ENCODE data around the gene NMNAT2. TPM values are rescaled to one million over a fixed set of nuclear protein-coding genes. Genes with fewer than 3 reads are reported as not detected.

The NMNAT2 gene
- total and polyA plus RNA-seq, 2 donors, result 0.23 to 0.28 TPM

DNA sequence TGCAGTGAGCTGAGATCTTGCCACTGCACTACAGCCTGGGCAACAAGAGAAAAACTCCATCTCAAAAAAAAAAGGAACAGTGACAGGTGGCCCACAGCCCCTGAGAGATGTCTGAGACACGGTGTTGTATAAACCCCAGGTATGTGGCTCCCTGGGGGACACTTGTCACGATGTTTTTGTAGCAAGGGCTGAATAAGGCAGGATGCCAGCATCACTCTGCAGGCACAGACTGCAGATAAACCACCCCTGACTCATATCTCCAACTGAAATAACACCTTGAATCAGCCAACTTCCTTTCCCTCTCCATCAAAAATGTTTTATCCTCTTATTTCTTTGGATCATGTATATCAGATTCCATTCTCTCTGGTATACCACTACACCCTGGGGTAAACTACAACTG lies 52.5 kb downstream of the NMNAT2 start:
- WGBS, result 68% methylated on average over 2 of the region's 2 CpGs

DNA sequence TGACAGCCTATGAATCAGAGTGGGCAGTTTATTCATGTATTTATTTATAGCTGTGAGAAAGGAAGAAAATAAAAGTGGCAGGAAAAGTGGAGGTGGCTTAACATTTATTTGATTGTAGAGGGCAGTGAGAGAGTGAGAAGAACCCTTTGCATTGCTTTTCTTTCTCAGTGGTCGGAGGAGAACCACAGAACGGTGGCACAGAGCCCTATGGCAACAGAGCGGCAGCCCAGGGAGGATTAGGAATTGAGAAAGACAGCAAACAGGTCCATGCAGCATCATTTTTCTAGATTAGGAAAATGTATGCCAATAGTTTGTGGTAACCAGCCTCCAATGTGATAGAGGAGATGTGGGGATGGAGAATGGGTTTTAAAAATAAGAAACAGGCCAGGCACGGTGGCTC lies 53.1 kb downstream of the NMNAT2 start:
- no peak for DNase-seq (ENCODE audit: low read depth in 6 of 9, low spot score in 9 of 9)
- 94% methylated on average over 4 of the region's 4 CpGs for WGBS
- Histone ChIP-seq H3K27me3 (ENCODE audit: control insufficient read depth in 2 of 2, insufficient read depth in 1 of 2, low read length in 1 of 2) (no peaks in the 10 kb centered on the region), H3K36me3 (ENCODE audit: control insufficient read depth in 2 of 2, insufficient read depth in 2 of 2, low read length in 1 of 2) (no peaks in the 10 kb centered on the region), H3K9me3 (ENCODE audit: control insufficient read depth in 2 of 2, insufficient read depth in 1 of 2, low read length in 1 of 2) (no peaks in the 10 kb centered on the region), H3K4me1 (ENCODE audit: control insufficient read depth in 2 of 2, insufficient read depth in 2 of 2, low read length in 2 of 2) (no peaks in the 10 kb centered on the region), H3K27ac (ENCODE audit: low read depth in 1 of 2, low read length in 1 of 2) (no peak overlapping the region), H3K4me3 (ENCODE audit: low read length in 2 of 2) (no peak overlapping the region)

More for the DNA sequence above, 52.5 kb downstream of the NMNAT2 start:
- DNase-seq (ENCODE audit: low read depth in 6 of 9, low spot score in 9 of 9), result no peak
- no peaks in the 10 kb centered on the region for H3K9me3 ChIP-seq (ENCODE audit: control insufficient read depth in 2 of 2, insufficient read depth in 1 of 2, low read length in 1 of 2)
- no peaks in the 10 kb centered on the region for H3K27me3 ChIP-seq (ENCODE audit: control insufficient read depth in 2 of 2, insufficient read depth in 1 of 2, low read length in 1 of 2)
- no peak overlapping the region for H3K27ac ChIP-seq (ENCODE audit: low read depth in 1 of 2, low read length in 1 of 2)
- H3K4me3 ChIP-seq (ENCODE audit: low read length in 2 of 2), result no peak overlapping the region
- no peaks in the 10 kb centered on the region for H3K36me3 ChIP-seq (ENCODE audit: control insufficient read depth in 2 of 2, insufficient read depth in 2 of 2, low read length in 1 of 2)
- H3K4me1 ChIP-seq (ENCODE audit: control insufficient read depth in 2 of 2, insufficient read depth in 2 of 2, low read length in 2 of 2), result no peaks in the 10 kb centered on the region

GRCh38 chr1:183363972-183364371 lies 54.2 kb downstream of the NMNAT2 start:
- no peaks in the 10 kb centered on the region for H3K27me3 ChIP-seq (ENCODE audit: control insufficient read depth in 2 of 2, insufficient read depth in 1 of 2, low read length in 1 of 2)
- H3K4me1 ChIP-seq (ENCODE audit: control insufficient read depth in 2 of 2, insufficient read depth in 2 of 2, low read length in 2 of 2), result no peaks in the 10 kb centered on the region
- no peaks in the 10 kb centered on the region for H3K9me3 ChIP-seq (ENCODE audit: control insufficient read depth in 2 of 2, insufficient read depth in 1 of 2, low read length in 1 of 2)
- H3K4me3 ChIP-seq (ENCODE audit: low read length in 2 of 2), result no peak overlapping the region
- 96% methylated on average over 3 of the region's 3 CpGs for WGBS
- no peak overlapping the region for H3K27ac ChIP-seq (ENCODE audit: low read depth in 1 of 2, low read length in 1 of 2)
- H3K36me3 ChIP-seq (ENCODE audit: control insufficient read depth in 2 of 2, insufficient read depth in 2 of 2, low read length in 1 of 2), result no peaks in the 10 kb centered on the region
- DNase-seq (ENCODE audit: low read depth in 6 of 9, low spot score in 9 of 9), result no peak

GRCh38 chr1:183361081-183361480 lies 57.1 kb downstream of the NMNAT2 start:
- Histone ChIP-seq H3K27ac (ENCODE audit: low read depth in 1 of 2, low read length in 1 of 2) (no peak overlapping the region), H3K36me3 (ENCODE audit: control insufficient read depth in 2 of 2, insufficient read depth in 2 of 2, low read length in 1 of 2) (no peaks in the 10 kb centered on the region), H3K4me1 (ENCODE audit: control insufficient read depth in 2 of 2, insufficient read depth in 2 of 2, low read length in 2 of 2) (no peaks in the 10 kb centered on the region), H3K4me3 (ENCODE audit: low read length in 2 of 2) (no peak overlapping the region), H3K9me3 (ENCODE audit: control insufficient read depth in 2 of 2, insufficient read depth in 1 of 2, low read length in 1 of 2) (no peaks in the 10 kb centered on the region), H3K27me3 (ENCODE audit: control insufficient read depth in 2 of 2, insufficient read depth in 1 of 2, low read length in 1 of 2) (no peaks in the 10 kb centered on the region)
- no peak for DNase-seq (ENCODE audit: low read depth in 6 of 9, low spot score in 9 of 9)
- 85% methylated on average over 4 of the region's 4 CpGs for WGBS

GRCh38 chr1:183360473-183360872 lies 57.7 kb downstream of the NMNAT2 start:
- Histone ChIP-seq H3K9me3 (ENCODE audit: control insufficient read depth in 2 of 2, insufficient read depth in 1 of 2, low read length in 1 of 2) (no peaks in the 10 kb centered on the region), H3K4me3 (ENCODE audit: low read length in 2 of 2) (no peak overlapping the region), H3K27me3 (ENCODE audit: control insufficient read depth in 2 of 2, insufficient read depth in 1 of 2, low read length in 1 of 2) (no peaks in the 10 kb centered on the region), H3K36me3 (ENCODE audit: control insufficient read depth in 2 of 2, insufficient read depth in 2 of 2, low read length in 1 of 2) (no peaks in the 10 kb centered on the region), H3K27ac (ENCODE audit: low read depth in 1 of 2, low read length in 1 of 2) (no peak overlapping the region), H3K4me1 (ENCODE audit: control insufficient read depth in 2 of 2, insufficient read depth in 2 of 2, low read length in 2 of 2) (no peaks in the 10 kb centered on the region)
- peak in 1 of 9 donors; percentile 5 for DNase-seq (ENCODE audit: low read depth in 6 of 9, low spot score in 9 of 9)
- 80% methylated on average over 5 of the region's 5 CpGs for WGBS

DNA sequence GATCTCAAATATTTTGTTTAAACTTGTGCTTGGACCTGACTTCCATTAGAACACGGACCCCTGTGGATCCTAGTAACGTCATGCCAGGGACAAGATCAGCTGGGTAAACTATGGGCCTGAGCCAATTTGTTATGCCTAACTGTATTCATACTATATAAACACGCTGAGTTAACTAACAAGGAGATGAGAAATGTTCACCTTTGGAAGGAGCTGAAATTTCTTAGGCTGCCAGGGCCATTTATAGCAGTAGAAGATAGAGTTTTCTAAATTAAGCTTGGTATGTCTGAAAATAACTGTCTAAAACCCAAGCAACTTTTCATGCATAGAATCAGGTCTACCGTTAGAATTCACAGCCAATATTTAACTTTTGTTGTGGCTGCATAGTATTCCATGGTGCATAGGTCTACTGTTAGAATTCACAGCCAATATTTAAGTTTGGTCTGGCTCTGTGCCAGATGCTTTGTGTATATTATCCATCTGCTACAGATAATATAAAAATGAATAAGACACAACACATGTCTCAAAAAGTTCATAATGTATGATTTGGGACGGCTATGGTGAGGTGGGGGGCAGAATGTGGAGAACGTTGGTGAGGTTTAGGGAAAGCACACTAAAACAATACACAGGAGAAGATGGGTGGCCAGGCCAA lies 61.5 kb downstream of the NMNAT2 start:
- H3K4me3 ChIP-seq (ENCODE audit: low read length in 2 of 2), result no peak overlapping the region
- H3K9me3 ChIP-seq (ENCODE audit: control insufficient read depth in 2 of 2, insufficient read depth in 1 of 2, low read length in 1 of 2), result no peaks in the 10 kb centered on the region
- no peaks in the 10 kb centered on the region for H3K27me3 ChIP-seq (ENCODE audit: control insufficient read depth in 2 of 2, insufficient read depth in 1 of 2, low read length in 1 of 2)
- no peak for DNase-seq (ENCODE audit: low read depth in 6 of 9, low spot score in 9 of 9)
- no peaks in the 10 kb centered on the region for H3K4me1 ChIP-seq (ENCODE audit: control insufficient read depth in 2 of 2, insufficient read depth in 2 of 2, low read length in 2 of 2)
- no peak overlapping the region for H3K27ac ChIP-seq (ENCODE audit: low read depth in 1 of 2, low read length in 1 of 2)
- H3K36me3 ChIP-seq (ENCODE audit: control insufficient read depth in 2 of 2, insufficient read depth in 2 of 2, low read length in 1 of 2), result no peaks in the 10 kb centered on the region
- 84% methylated on average over 6 of the region's 6 CpGs for WGBS

- WGBS, result 96% methylated on average over 3 of the region's 3 CpGs
- no peaks in the 10 kb centered on the region for H3K4me1 ChIP-seq (ENCODE audit: control insufficient read depth in 2 of 2, insufficient read depth in 2 of 2, low read length in 2 of 2)
- H3K9me3 ChIP-seq (ENCODE audit: control insufficient read depth in 2 of 2, insufficient read depth in 1 of 2, low read length in 1 of 2), result no peaks in the 10 kb centered on the region
- no peaks in the 10 kb centered on the region for H3K27me3 ChIP-seq (ENCODE audit: control insufficient read depth in 2 of 2, insufficient read depth in 1 of 2, low read length in 1 of 2)
- no peak overlapping the region for H3K27ac ChIP-seq (ENCODE audit: low read depth in 1 of 2, low read length in 1 of 2)
- no peak overlapping the region for H3K4me3 ChIP-seq (ENCODE audit: low read length in 2 of 2)
- no peak for DNase-seq (ENCODE audit: low read depth in 6 of 9, low spot score in 9 of 9)
- no peaks in the 10 kb centered on the region for H3K36me3 ChIP-seq (ENCODE audit: control insufficient read depth in 2 of 2, insufficient read depth in 2 of 2, low read length in 1 of 2)
These were observed 62.4 kb downstream of the NMNAT2 start for GRCh38 chr1:183355797-183356196.

GRCh38 chr1:183355181-183355580 lies 63.0 kb downstream of the NMNAT2 start:
- Histone ChIP-seq H3K27ac (ENCODE audit: low read depth in 1 of 2, low read length in 1 of 2) (no peak overlapping the region), H3K36me3 (ENCODE audit: control insufficient read depth in 2 of 2, insufficient read depth in 2 of 2, low read length in 1 of 2) (no peaks in the 10 kb centered on the region), H3K4me1 (ENCODE audit: control insufficient read depth in 2 of 2, insufficient read depth in 2 of 2, low read length in 2 of 2) (no peaks in the 10 kb centered on the region), H3K4me3 (ENCODE audit: low read length in 2 of 2) (no peak overlapping the region), H3K9me3 (ENCODE audit: control insufficient read depth in 2 of 2, insufficient read depth in 1 of 2, low read length in 1 of 2) (no peaks in the 10 kb centered on the region), H3K27me3 (ENCODE audit: control insufficient read depth in 2 of 2, insufficient read depth in 1 of 2, low read length in 1 of 2) (no peaks in the 10 kb centered on the region)
- DNase-seq (ENCODE audit: low read depth in 6 of 9, low spot score in 9 of 9), result no peak
- 93% methylated on average over 6 of the region's 6 CpGs for WGBS

GRCh38 chr1:183353597-183353996 lies 64.6 kb downstream of the NMNAT2 start:
- no peak for DNase-seq (ENCODE audit: low read depth in 6 of 9, low spot score in 9 of 9)
- no peak overlapping the region for H3K4me3 ChIP-seq (ENCODE audit: low read length in 2 of 2)
- 96% methylated on average over 1 of the region's 1 CpG for WGBS
- no peak overlapping the region for H3K27ac ChIP-seq (ENCODE audit: low read depth in 1 of 2, low read length in 1 of 2)
- no peaks in the 10 kb centered on the region for H3K36me3 ChIP-seq (ENCODE audit: control insufficient read depth in 2 of 2, insufficient read depth in 2 of 2, low read length in 1 of 2)
- H3K9me3 ChIP-seq (ENCODE audit: control insufficient read depth in 2 of 2, insufficient read depth in 1 of 2, low read length in 1 of 2), result no peaks in the 10 kb centered on the region
- no peaks in the 10 kb centered on the region for H3K27me3 ChIP-seq (ENCODE audit: control insufficient read depth in 2 of 2, insufficient read depth in 1 of 2, low read length in 1 of 2)
- H3K4me1 ChIP-seq (ENCODE audit: control insufficient read depth in 2 of 2, insufficient read depth in 2 of 2, low read length in 2 of 2), result no peaks in the 10 kb centered on the region

Data from thymus (tissue), 11 donors.